C4-2B (cell line): ENCODE data around the gene DNAJA2.

Experiments used
- ZFX ChIP-seq: fragments of 450-650 bp; IDR thresholded peaks from 2 replicates; pipeline ENCODE4 v1.6.1; 2017
- TF ChIP-seq, protein P1 (sequence below): fragments of 450-650 bp; conservative IDR thresholded peaks from 2 replicates; pipeline ENCODE4 v1.5.1; 2017; ENCODE audit warnings: mild to moderate bottlenecking

GRCh38 chr16:46914556-46915201 lies 58.8 kb downstream of the DNAJA2 start:
- TF ChIP-seq, protein P1, sequence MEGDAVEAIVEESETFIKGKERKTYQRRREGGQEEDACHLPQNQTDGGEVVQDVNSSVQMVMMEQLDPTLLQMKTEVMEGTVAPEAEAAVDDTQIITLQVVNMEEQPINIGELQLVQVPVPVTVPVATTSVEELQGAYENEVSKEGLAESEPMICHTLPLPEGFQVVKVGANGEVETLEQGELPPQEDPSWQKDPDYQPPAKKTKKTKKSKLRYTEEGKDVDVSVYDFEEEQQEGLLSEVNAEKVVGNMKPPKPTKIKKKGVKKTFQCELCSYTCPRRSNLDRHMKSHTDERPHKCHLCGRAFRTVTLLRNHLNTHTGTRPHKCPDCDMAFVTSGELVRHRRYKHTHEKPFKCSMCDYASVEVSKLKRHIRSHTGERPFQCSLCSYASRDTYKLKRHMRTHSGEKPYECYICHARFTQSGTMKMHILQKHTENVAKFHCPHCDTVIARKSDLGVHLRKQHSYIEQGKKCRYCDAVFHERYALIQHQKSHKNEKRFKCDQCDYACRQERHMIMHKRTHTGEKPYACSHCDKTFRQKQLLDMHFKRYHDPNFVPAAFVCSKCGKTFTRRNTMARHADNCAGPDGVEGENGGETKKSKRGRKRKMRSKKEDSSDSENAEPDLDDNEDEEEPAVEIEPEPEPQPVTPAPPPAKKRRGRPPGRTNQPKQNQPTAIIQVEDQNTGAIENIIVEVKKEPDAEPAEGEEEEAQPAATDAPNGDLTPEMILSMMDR = no peak
- TF ChIP-seq ZFX = no peak
